Choroid plexus epithelial cell (primary cell): ENCODE measurements around the gene SLFN5.
A peak's percentile ranks its signal among the peaks of the same experiment; 100 is the strongest.

ENCODE experiments used
- DNase-seq: peaks from one replicate; pipeline ENCODE4 v3.0.0-alpha.2; 2010; ENCODE audit warnings: low read depth
- H3K4me3 ChIP-seq: 2 replicates; pipeline ENCODE4 v1.5.1; 2011; ENCODE audit warnings: low read depth, mild to moderate bottlenecking, control low read depth, low read length, moderate library complexity
- CTCF ChIP-seq: conservative IDR thresholded peaks from 2 replicates; pipeline ENCODE4 v1.5.1; 2011; ENCODE audit warnings: low read depth, mild to moderate bottlenecking, control low read depth, inconsistent platforms, low read length, moderate library complexity

The SLFN5 gene

GRCh38 chr17:35235289-35235688, 7.6 kb upstream of the SLFN5 start:
- H3K4me3 ChIP-seq: no peak overlapping the region
- DNase-seq: no peak
- no peak for TF ChIP-seq CTCF

GRCh38 chr17:35235917-35236316, 7.0 kb upstream of the SLFN5 start:
- no peak for DNase-seq
- H3K4me3 ChIP-seq: no peak overlapping the region

GRCh38 chr17:35236821-35237220, 6.1 kb upstream of the SLFN5 start:
- TF ChIP-seq CTCF: no peak
- H3K4me3 ChIP-seq: no peak overlapping the region
- no peak for DNase-seq

More at GRCh38 chr17:35235917-35236316, 7.0 kb upstream of the SLFN5 start:
- TF ChIP-seq CTCF: no peak

GRCh38 chr17:35238821-35239220, 4.1 kb upstream of the SLFN5 start:
- peak; percentile 57 for DNase-seq
- no peak overlapping the region for H3K4me3 ChIP-seq
- no peak for TF ChIP-seq CTCF

- no peak for TF ChIP-seq CTCF
- no peak overlapping the region for H3K4me3 ChIP-seq
- DNase-seq: no peak
These were observed 3.0 kb upstream of the SLFN5 start for GRCh38 chr17:35239823-35240222.

GRCh38 chr17:35240861-35241260, 2.0 kb upstream of the SLFN5 start:
- no peak for TF ChIP-seq CTCF
- no peak for DNase-seq
- H3K4me3 ChIP-seq: no peak overlapping the region

GRCh38 chr17:35241520-35241919, 1.4 kb upstream of the SLFN5 start:
- H3K4me3 ChIP-seq: no peak overlapping the region
- DNase-seq: no peak
- no peak for TF ChIP-seq CTCF
